ENCODE results near the gene ALK. TPM values are rescaled to one million over a fixed set of nuclear protein-coding genes. Genes with fewer than 3 reads are reported as not detected.

Gene ALK
- total RNA-seq, 2 donors from 2014 or later, result 0.19 TPM; not detected in 1

DNA sequence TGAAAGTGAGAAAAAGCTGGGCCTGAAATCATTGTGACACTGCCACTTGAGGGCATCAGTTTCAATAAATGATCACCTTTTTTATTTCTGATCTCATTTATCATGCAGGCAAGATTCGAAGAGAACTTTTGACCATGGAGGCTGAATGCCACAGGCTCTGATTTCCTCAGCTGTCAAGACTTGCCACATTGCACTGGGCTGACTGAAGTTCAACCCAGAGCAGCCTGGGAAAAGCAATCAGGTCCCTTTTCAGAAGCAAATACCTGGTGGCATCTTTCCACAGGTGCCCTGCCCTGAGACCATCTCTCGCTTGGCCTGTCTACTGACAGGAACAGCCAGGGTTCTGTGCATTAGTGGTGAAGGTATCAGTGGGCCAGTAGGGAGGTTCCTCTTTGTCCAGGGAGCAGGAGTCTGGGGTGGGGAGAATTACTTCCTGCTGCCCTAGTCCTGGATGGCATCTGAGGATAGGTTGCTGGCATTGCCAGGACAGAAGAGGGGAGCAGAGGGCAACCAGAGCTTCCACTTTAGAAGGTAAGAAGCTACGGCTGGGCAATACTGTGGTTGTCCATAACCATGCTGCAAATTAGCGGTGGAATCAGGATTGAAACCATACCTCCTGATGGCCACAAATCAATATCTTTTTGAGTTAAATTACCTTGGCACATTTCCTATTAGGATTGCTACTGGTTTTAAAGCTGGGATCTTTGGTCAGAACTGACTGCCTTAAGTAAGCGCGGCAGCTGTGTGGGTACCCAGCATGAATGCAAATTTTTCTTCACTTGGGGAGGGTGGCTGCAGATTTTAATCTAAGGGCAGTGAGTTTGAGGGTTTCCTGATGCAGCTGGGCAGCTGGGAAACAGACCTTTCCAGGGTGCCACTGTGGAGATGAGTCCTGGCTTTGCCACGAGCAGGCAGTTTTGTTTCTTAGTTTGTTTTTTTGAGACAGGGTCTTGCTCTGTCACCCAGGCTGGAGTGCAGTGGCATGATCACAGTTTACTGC, 394.5 kb downstream of the ALK start:
- Histone ChIP-seq H3K4me3 (no peak overlapping the region), H3K27me3 (no peaks in the 10 kb centered on the region), H3K4me1 (no peaks in the 10 kb centered on the region), H3K9me3 (no peaks in the 10 kb centered on the region), H3K27ac (no peak overlapping the region), H3K9ac (ENCODE audit: low read depth in 2 of 2, low read length in 2 of 2) (no peak overlapping the region), H3K36me3 (no peaks in the 10 kb centered on the region)
- TF ChIP-seq, protein P1, sequence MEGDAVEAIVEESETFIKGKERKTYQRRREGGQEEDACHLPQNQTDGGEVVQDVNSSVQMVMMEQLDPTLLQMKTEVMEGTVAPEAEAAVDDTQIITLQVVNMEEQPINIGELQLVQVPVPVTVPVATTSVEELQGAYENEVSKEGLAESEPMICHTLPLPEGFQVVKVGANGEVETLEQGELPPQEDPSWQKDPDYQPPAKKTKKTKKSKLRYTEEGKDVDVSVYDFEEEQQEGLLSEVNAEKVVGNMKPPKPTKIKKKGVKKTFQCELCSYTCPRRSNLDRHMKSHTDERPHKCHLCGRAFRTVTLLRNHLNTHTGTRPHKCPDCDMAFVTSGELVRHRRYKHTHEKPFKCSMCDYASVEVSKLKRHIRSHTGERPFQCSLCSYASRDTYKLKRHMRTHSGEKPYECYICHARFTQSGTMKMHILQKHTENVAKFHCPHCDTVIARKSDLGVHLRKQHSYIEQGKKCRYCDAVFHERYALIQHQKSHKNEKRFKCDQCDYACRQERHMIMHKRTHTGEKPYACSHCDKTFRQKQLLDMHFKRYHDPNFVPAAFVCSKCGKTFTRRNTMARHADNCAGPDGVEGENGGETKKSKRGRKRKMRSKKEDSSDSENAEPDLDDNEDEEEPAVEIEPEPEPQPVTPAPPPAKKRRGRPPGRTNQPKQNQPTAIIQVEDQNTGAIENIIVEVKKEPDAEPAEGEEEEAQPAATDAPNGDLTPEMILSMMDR (IDR thresholded peaks at IDR 0.05), result no peak
- intact Hi-C loops (cut with DNase I), result no loop called here
- DNase-seq, result no peak

DNA sequence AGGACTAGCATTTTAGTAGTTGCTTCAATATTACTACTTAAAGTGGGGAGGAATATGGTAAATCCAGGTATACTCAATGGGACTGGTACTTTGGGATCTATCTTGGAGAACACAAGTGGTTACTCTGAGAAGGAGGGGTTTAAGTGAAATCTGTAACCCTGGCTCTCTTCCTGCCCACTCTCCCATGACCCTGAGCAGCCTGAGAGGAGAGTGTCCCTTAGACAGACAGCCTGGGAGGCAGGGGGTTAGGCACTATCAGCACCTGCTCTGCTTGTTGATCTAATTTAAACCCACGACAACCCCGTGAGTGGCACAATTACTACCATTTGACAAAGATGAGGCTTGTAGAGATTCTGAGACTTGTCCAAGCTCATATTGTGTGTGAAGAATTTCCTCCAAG, 395.5 kb downstream of the ALK start:
- Histone ChIP-seq H3K9ac (ENCODE audit: low read depth in 2 of 2, low read length in 2 of 2) (no peak overlapping the region), H3K9me3 (no peaks in the 10 kb centered on the region), H3K27me3 (no peaks in the 10 kb centered on the region), H3K36me3 (no peaks in the 10 kb centered on the region), H3K4me1 (no peaks in the 10 kb centered on the region), H3K4me3 (no peak overlapping the region), H3K27ac (no peak overlapping the region)
- TF ChIP-seq, protein P1 (IDR thresholded peaks at IDR 0.05), result no peak
- intact Hi-C loops (cut with DNase I), result no loop called here
- no peak for DNase-seq

DNA sequence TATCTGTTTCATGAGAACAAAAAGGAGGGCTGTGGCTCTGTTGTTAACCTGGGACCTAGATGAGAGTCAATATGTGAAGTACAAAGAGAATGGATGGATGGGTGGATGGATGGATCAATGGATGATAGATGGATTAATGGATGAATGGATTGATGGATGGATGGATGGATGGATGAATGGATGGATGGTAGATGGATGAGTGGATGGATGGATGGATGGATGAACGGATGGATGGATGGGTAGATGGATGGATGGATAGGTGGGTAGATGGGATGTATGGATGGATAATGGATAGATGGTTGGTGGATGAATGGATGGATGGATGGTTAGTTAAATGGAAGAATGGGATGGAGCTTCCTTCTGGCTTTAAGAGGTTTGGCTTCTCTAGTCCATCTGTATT, 396.7 kb downstream of the ALK start:
- Histone ChIP-seq H3K27ac (no peak overlapping the region), H3K4me1 (no peaks in the 10 kb centered on the region), H3K4me3 (no peak overlapping the region), H3K27me3 (no peaks in the 10 kb centered on the region), H3K36me3 (no peaks in the 10 kb centered on the region), H3K9me3 (no peaks in the 10 kb centered on the region), H3K9ac (ENCODE audit: low read depth in 2 of 2, low read length in 2 of 2) (no peak overlapping the region)
- TF ChIP-seq, protein P1 (IDR thresholded peaks at IDR 0.05), result no peak
- no peak for DNase-seq
- intact Hi-C loops (cut with DNase I), result no loop called here

DNA sequence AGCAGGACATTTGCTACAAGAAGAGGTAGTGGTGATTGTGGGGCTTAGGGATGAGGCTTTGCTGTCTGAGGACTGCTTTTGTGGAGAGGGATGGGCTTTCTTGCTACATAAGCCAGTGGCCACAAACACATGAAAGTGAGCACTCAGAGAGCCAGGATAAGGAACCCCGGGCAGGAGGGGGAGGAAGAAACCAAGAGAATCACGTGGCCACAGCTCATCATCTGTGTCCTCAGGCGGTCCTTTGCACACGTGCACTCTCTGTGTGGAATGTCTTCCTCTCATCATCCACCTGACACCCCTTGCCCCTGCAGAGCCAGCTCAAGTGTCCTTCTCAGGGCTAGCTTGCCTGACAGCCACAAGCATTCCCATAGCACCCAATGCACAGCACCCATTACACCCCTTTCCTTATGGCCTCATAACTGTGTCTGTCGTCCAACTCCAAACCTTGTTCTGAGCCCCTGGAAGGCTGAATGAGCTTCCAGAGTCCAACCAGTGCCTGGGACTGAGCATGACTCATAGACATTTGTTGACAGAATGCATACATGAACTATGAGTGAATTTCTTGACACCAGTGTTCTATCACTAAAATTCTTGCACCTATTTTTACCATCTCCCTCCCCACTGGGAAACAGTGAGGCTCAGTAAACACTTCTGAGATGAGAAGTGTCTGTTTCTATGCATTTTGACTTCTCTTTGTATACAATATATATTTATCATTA, 398.3 kb downstream of the ALK start:
- H3K27ac ChIP-seq, result no peak overlapping the region
- H3K4me1 ChIP-seq, result no peaks in the 10 kb centered on the region
- no peak overlapping the region for H3K4me3 ChIP-seq
- H3K36me3 ChIP-seq, result no peaks in the 10 kb centered on the region
- TF ChIP-seq, protein P1 (IDR thresholded peaks at IDR 0.05), result no peak
- intact Hi-C loops (cut with DNase I), result no loop called here
- no peaks in the 10 kb centered on the region for H3K9me3 ChIP-seq
- DNase-seq, result no peak
- no peak overlapping the region for H3K9ac ChIP-seq (ENCODE audit: low read depth in 2 of 2, low read length in 2 of 2)
- no peaks in the 10 kb centered on the region for H3K27me3 ChIP-seq

DNA sequence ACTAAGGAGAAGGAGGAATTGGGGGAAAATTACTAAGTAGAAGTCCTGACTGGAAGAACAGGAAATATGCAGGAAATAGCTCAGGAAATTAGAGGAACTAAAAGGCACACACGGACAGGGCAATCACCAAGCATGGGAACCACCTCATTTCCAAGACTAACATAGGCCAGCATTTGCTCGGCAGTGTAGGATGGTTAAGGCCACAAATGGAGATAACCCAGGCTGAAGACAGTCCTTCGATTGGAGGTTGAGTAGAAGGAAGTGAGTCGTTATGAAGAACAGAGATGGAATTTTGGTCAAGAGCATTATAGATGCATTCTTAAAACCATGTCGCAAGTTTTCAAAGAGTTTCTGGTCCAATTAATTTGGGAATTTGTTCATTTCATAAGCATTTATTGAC, 401.4 kb downstream of the ALK start:
- Histone ChIP-seq H3K36me3 (no peaks in the 10 kb centered on the region), H3K4me1 (no peaks in the 10 kb centered on the region), H3K9me3 (no peaks in the 10 kb centered on the region), H3K27ac (no peak overlapping the region), H3K9ac (ENCODE audit: low read depth in 2 of 2, low read length in 2 of 2) (no peak overlapping the region), H3K27me3 (no peaks in the 10 kb centered on the region), H3K4me3 (no peak overlapping the region)
- intact Hi-C loops (cut with DNase I), result no loop called here
- TF ChIP-seq, protein P1 (IDR thresholded peaks at IDR 0.05), result no peak
- DNase-seq, result no peak

Measured in colonic mucosa (tissue), 4 donors.